OCI-LY7 (cell line): ENCODE measurements around the gene SUOX. TPM values are rescaled to one million over a fixed set of nuclear protein-coding genes. Genes with fewer than 3 reads are reported as not detected.
"Not testable (repeated sequence)": the region's sequence is repeated elsewhere in the genome, so short reads cannot be mapped to it uniquely, and the experiment has no call there.

Experiments used
- BruUV-seq: library from RNA; stranded (reverse); fragments of 400-500 nt; replicated peaks from 2 replicates; lab custom pipeline; 2021; lab: Mats Ljungman, UMichigan
- CTCF ChIA-PET: fragments of 300-600 bp; sonication (Branson Sonifier 250); formaldehyde crosslinking; loops from one replicate; lab custom pipeline; 2022; ENCODE audit warnings: antibody characterized with exemption; ENCODE audit not compliant: unreplicated experiment; lab: Charles Lee
- POLR2A ChIA-PET: fragments of 300-600 bp; sonication (Branson Sonifier 250); formaldehyde crosslinking; loops from one replicate; lab custom pipeline; 2022; ENCODE audit warnings: antibody characterized with exemption; lab: Charles Lee
- DNase-seq: peaks from one replicate; pipeline ENCODE4 v3.0.0-alpha.2; 2015; ENCODE audit warnings: low spot score
- H2AFZ ChIP-seq: fragments of 200-600 bp; sonication (generic), shearing (Covaris generic); 2 replicates; pipeline ENCODE4 v1.6.1; 2014; ENCODE audit warnings: mild to moderate bottlenecking, antibody characterized with exemption, low read length, moderate library complexity
- H3K27ac ChIP-seq: fragments of 200-600 bp; sonication (generic); 2 replicates; pipeline ENCODE4 v1.5.1; 2014; ENCODE audit warnings: mixed run types, low read depth, mild to moderate bottlenecking, moderate library complexity, low read length, inconsistent platforms; ENCODE audit not compliant: poor library complexity, severe bottlenecking
- H3K36me3 ChIP-seq: fragments of 200-600 bp; sonication (generic); 2 replicates; pipeline ENCODE4 v1.6.1; 2014; ENCODE audit warnings: mild to moderate bottlenecking, antibody characterized with exemption, low read length, moderate library complexity, mixed read lengths; ENCODE audit not compliant: insufficient read depth
- H3K4me1 ChIP-seq: fragments of 200-600 bp; sonication (generic); 2 replicates; pipeline ENCODE4 v1.5.1; 2014; ENCODE audit warnings: mild to moderate bottlenecking, low read length; ENCODE audit not compliant: insufficient read depth, poor library complexity, severe bottlenecking
- H3K4me2 ChIP-seq: fragments of 200-600 bp; sonication (generic); 2 replicates; pipeline ENCODE4 v1.6.1; 2014; ENCODE audit warnings: mild to moderate bottlenecking, low read length
- H3K4me3 ChIP-seq: fragments of 200-600 bp; sonication (generic); 2 replicates; pipeline ENCODE4 v1.5.1; 2014; ENCODE audit warnings: mild to moderate bottlenecking, low read depth, low read length; ENCODE audit not compliant: poor library complexity, severe bottlenecking
- H3K79me2 ChIP-seq: fragments of 200-600 bp; sonication (generic); 2 replicates; pipeline ENCODE4 v1.6.1; 2016; ENCODE audit warnings: low read depth, mild to moderate bottlenecking, low read length, moderate library complexity, mixed read lengths; ENCODE audit not compliant: insufficient read depth
- H3K9me2 ChIP-seq: fragments of 200-600 bp; sonication (generic); 2 replicates; pipeline ENCODE4 v1.6.1; 2016; ENCODE audit warnings: mild to moderate bottlenecking, low read length, mixed read lengths; ENCODE audit not compliant: insufficient read depth
- H3K9me3 ChIP-seq: fragments of 200-600 bp; sonication (generic); 2 replicates; pipeline ENCODE4 v1.6.1; 2014; ENCODE audit warnings: mild to moderate bottlenecking, mixed run types, low read length, mixed read lengths
- H4K20me1 ChIP-seq: fragments of 200-600 bp; sonication (generic); 2 replicates; pipeline ENCODE4 v1.6.1; 2014; ENCODE audit warnings: mild to moderate bottlenecking, antibody characterized with exemption, low read length, moderate library complexity, mixed read lengths; ENCODE audit not compliant: insufficient read depth
- EZH2phosphoT487 ChIP-seq: fragments of 200-600 bp; sonication (generic); IDR thresholded peaks from 2 replicates; pipeline ENCODE4 v1.6.1; 2018; ENCODE audit warnings: low read depth, borderline replicate concordance, mild to moderate bottlenecking, mixed run types, antibody characterized with exemption, low read length, moderate library complexity, mixed read lengths
- intact Hi-C: fragments of 100-400 bp; cut with micrococcal nuclease; formaldehyde crosslinking; loops from one replicate; pipeline ENCODE4 v1.10.0; 2022; ENCODE audit not compliant: unreplicated experiment
- total RNA-seq, 2 experiments: library from RNA; depleted of rRNA in 1 of 2; stranded (reverse); fragments of >200 nt in 1 of 2; shearing (Covaris generic) in 1 of 2; gene quantifications; 2 replicates each; pipeline ENCODE4 v1.2.3, GENCODE V29; 2014 to 2022
- TF ChIP-seq, protein P1 (sequence below): fragments of 200-600 bp; sonication (generic); conservative IDR thresholded peaks from 2 replicates; pipeline ENCODE4 v1.5.1; 2014; ENCODE audit warnings: mild to moderate bottlenecking, antibody characterized with exemption, low read length, moderate library complexity, mixed read lengths

The SUOX gene
- total RNA-seq, 2 experiments from 2014 or later = 2.7 to 6.4 TPM

DNA sequence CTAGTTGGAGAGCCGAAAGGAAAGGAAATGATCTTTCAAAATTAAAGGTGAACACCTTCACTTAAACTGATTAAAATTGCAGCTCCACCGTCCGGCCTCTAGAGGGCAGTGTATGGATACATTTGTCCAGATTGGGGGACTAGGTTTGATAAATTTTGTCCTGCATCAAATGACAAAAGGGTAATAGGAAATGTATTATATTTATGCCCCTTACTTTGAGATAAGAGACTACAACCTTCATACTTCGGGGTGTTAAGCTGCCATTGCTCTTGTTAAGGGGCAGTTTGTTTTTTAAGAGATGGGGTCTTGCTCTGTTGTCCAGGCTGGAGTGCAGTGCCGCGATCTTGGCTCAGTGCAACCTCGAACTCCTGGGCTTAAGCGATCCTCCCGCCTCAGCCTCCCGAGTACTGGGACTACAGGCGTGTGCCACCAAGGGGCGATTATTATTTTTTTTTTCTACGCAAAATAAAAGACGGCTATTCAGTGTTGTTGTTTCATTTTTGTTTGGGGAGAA lies 818 bp upstream of the SUOX start:
- H3K4me1 ChIP-seq = no peaks in the 10 kb centered on the region
- H2AFZ ChIP-seq = no peak overlapping the region
- H3K79me2 ChIP-seq = no peaks in the 10 kb centered on the region
- TF ChIP-seq EZH2phosphoT487 = no peak
- TF ChIP-seq, protein P1, sequence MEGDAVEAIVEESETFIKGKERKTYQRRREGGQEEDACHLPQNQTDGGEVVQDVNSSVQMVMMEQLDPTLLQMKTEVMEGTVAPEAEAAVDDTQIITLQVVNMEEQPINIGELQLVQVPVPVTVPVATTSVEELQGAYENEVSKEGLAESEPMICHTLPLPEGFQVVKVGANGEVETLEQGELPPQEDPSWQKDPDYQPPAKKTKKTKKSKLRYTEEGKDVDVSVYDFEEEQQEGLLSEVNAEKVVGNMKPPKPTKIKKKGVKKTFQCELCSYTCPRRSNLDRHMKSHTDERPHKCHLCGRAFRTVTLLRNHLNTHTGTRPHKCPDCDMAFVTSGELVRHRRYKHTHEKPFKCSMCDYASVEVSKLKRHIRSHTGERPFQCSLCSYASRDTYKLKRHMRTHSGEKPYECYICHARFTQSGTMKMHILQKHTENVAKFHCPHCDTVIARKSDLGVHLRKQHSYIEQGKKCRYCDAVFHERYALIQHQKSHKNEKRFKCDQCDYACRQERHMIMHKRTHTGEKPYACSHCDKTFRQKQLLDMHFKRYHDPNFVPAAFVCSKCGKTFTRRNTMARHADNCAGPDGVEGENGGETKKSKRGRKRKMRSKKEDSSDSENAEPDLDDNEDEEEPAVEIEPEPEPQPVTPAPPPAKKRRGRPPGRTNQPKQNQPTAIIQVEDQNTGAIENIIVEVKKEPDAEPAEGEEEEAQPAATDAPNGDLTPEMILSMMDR = peak; percentile 99
- H3K9me2 ChIP-seq = no peaks in the 10 kb centered on the region
- no peak overlapping the region for H3K4me3 ChIP-seq
- intact Hi-C loops = loop anchor here (1.0 kb wide), 2 partner anchors 33 to 45 kb away; partner anchors contain the start of gene RPS26
- ChIA-PET CTCF (interaction anchor here (0.6 to 1.4 kb wide), 4 partner anchors 11 to 172 kb away, joined by 3 to 12 read pairs (median 4); no protein-coding TSS in a partner anchor), POLR2A (interaction anchor here (0.6 to 1.3 kb wide), 9 partner anchors 11 to 73 kb away, joined by 3 to 11 read pairs (median 4); partner anchors contain the start of gene RAB5B)
- peak; percentile 74 for DNase-seq
- H3K4me2 ChIP-seq = no peak overlapping the region
- H3K36me3 ChIP-seq = peaks cover 29% of the 10 kb centered on the region
- no peaks in the 10 kb centered on the region for H3K9me3 ChIP-seq
- no peak overlapping the region for H3K27ac ChIP-seq
- no TSS peak for BruUV-seq
- no peaks in the 10 kb centered on the region for H4K20me1 ChIP-seq

DNA sequence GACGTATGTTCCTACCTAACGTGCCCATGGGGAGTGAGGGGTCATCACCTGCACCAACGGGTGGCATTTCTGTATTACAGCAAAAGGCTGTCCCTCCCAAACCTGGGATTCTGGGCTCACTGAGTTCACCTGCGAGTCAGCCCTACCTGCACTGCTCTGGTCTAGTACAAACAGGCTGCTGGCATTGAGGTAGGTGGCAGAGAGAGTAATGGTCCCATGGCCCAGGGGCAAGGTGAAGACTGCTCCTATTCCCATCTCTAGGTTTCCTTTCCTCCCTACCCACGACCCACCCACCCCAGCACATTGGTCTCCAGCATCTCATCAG lies 421 bp downstream of the SUOX start:
- Histone ChIP-seq H3K9me3 (no peaks in the 10 kb centered on the region), H3K79me2 (no peaks in the 10 kb centered on the region), H3K9me2 (no peaks in the 10 kb centered on the region), H3K4me2 (no peak overlapping the region), H3K4me1 (no peaks in the 10 kb centered on the region), H2AFZ (no peak overlapping the region), H3K4me3 (no peak overlapping the region), H3K27ac (no peak overlapping the region), H4K20me1 (no peaks in the 10 kb centered on the region), H3K36me3 (peaks cover 17% of the 10 kb centered on the region; the same call in 1 of the 2 replicates)
- ChIA-PET CTCF (no interaction called here), POLR2A (interaction anchor here (1.1 kb wide), 1 partner anchor 113 kb away, joined by 3 read pairs; no protein-coding TSS in a partner anchor)
- intact Hi-C loops = no loop called here
- DNase-seq = no peak
- no TSS peak for BruUV-seq
- no peak for TF ChIP-seq EZH2phosphoT487
- TF ChIP-seq, protein P1 = no peak

DNA sequence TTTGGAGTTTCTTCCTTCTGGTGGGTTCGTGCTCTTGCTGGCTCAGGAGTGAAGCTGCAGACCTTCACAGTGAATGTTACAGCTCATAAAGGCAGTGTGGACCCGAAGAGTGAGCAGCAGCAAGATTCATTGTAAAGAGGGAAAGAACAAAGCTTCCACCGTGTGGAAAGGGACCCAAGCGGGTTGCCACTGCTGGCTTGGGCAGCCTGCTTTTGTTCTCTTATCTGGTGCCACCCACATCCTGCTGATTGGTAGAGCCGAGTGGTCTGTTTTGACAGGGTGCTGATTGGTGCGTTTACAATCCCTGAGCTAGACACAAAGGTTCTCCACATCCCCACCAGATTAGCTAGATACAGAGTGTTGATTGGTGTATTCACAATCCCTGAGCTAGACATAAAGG lies 2.4 kb downstream of the SUOX start:
- H2AFZ ChIP-seq, H3K36me3 ChIP-seq, BruUV-seq, intact Hi-C loops, H3K4me2 ChIP-seq, H3K9me2 ChIP-seq, DNase-seq, H3K4me3 ChIP-seq, H4K20me1 ChIP-seq, H3K79me2 ChIP-seq, H3K9me3 ChIP-seq, H3K4me1 ChIP-seq, H3K27ac ChIP-seq: not testable (repeated sequence)
- CTCF ChIA-PET = interaction anchor here (0.6 kb wide), 1 partner anchor 27 kb away, joined by 3 read pairs; no protein-coding TSS in a partner anchor
- POLR2A ChIA-PET = interaction anchor here (1.0 kb wide), 2 partner anchors 26 to 69 kb away, joined by 3 read pairs; partner anchors contain the start of genes DGKA and RAB5B

DNA sequence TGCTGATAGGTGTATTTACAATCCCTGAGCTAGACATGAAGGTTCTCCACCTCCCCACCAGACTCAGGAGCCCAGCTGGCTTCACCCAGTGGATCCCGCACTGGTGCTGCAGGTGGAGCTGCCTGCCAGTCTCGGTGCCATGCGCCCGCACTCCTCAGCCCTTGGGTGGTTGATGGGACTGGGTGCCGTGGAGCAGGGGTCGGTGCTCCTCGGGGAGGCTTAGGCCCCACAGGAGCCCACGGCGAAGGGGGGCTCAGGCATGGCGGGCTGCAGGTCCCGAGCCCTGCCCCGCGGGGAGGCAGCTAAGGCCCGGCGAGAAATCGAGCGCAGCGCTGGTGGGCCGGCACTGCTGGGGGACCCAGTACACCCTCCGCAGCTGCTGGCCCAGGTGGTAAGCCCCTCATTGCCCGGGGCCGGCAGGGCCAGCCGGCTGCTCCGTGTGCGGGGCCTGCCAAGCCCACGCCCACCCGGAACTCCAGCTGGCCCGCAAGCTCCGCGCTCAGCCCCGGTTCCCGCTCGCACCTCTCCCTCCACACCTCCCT lies 3.0 kb downstream of the SUOX start:
- POLR2A ChIA-PET = interaction anchor here (1.0 kb wide), 1 partner anchor 26 kb away, joined by 3 read pairs; the partner anchor contains the start of gene RAB5B
- H3K36me3 ChIP-seq, CTCF ChIA-PET, H3K4me1 ChIP-seq, H3K4me2 ChIP-seq, BruUV-seq, H2AFZ ChIP-seq, DNase-seq, H3K9me2 ChIP-seq, H3K9me3 ChIP-seq, H3K4me3 ChIP-seq, H3K79me2 ChIP-seq, H4K20me1 ChIP-seq, H3K27ac ChIP-seq, intact Hi-C loops: not testable (repeated sequence)
